GM23338 (cell line): Measurements from ENCODE around the gene NSMCE1. TPM values are rescaled to one million over a fixed set of nuclear protein-coding genes. Genes with fewer than 3 reads are reported as not detected.

ENCODE experiments used
- ATAC-seq: fragments of 200-7000 bp; cut with Tn5 transposase; 3 replicates; pipeline ENCODE4 v1.9.1; 2020
- DNase-seq: peaks from one replicate; pipeline ENCODE4 v3.0.0-alpha.2; 2015; ENCODE audit warnings: low spot score
- H2AFZ ChIP-seq: fragments of 200-600 bp; sonication (generic); 2 replicates; pipeline ENCODE4 v1.8.0; 2016; ENCODE audit warnings: antibody characterized with exemption, mild to moderate bottlenecking, moderate library complexity
- H3F3A ChIP-seq: fragments of 200-600 bp; sonication (generic); replicated peaks from 2 replicates; pipeline ENCODE4 v1.8.0; 2017; ENCODE audit warnings: antibody characterized with exemption, mixed run types, low read depth
- H3K27ac ChIP-seq: fragments of 200-600 bp; sonication (generic); 2 replicates; pipeline ENCODE4 v1.6.1; 2016; ENCODE audit warnings: low read depth
- H3K27me3 ChIP-seq: fragments of 200-600 bp; sonication (generic); 2 replicates; pipeline ENCODE4 v1.8.0; 2016; ENCODE audit warnings: mild to moderate bottlenecking, mixed run types, moderate library complexity; ENCODE audit not compliant: insufficient read depth
- H3K36me3 ChIP-seq: fragments of 200-600 bp; sonication (generic); 2 replicates; pipeline ENCODE4 v1.8.0; 2016; ENCODE audit warnings: mild to moderate bottlenecking; ENCODE audit not compliant: insufficient read depth
- H3K4me1 ChIP-seq: fragments of 200-600 bp; sonication (generic); 2 replicates; pipeline ENCODE4 v1.8.0; 2016; ENCODE audit warnings: mild to moderate bottlenecking, moderate library complexity; ENCODE audit not compliant: insufficient read depth
- H3K4me2 ChIP-seq: fragments of 200-600 bp; sonication (generic); 2 replicates; pipeline ENCODE4 v1.7.1; 2017; ENCODE audit warnings: mixed run types
- H3K4me3 ChIP-seq: fragments of 200-600 bp; sonication (generic); 2 replicates; pipeline ENCODE4 v1.6.1; 2016; ENCODE audit warnings: mixed run types
- H3K79me2 ChIP-seq: fragments of 200-600 bp; sonication (generic); replicated peaks from 2 replicates; pipeline ENCODE4 v1.8.0; 2017; ENCODE audit warnings: mild to moderate bottlenecking; ENCODE audit not compliant: insufficient read depth
- H3K9me2 ChIP-seq: fragments of 200-600 bp; sonication (generic); 2 replicates; pipeline ENCODE4 v1.8.0; 2017; ENCODE audit not compliant: insufficient read depth
- H4K20me1 ChIP-seq: fragments of 200-600 bp; sonication (generic); replicated peaks from 2 replicates; pipeline ENCODE4 v1.8.0; 2017; ENCODE audit warnings: mild to moderate bottlenecking; ENCODE audit not compliant: insufficient read depth
- H3K27ac Mint-ChIP-seq: 2 replicates; pipeline ENCODE4 v1.8.0; 2020; ENCODE audit warnings: inconsistent platforms, mild to moderate bottlenecking, moderate library complexity, mixed read lengths
- H3K27me3 Mint-ChIP-seq: 3 replicates; pipeline ENCODE4 v1.8.0; 2022; ENCODE audit warnings: low read depth, mild to moderate bottlenecking, moderate library complexity, mixed read lengths, inconsistent platforms; ENCODE audit not compliant: insufficient read depth, poor library complexity
- H3K36me3 Mint-ChIP-seq: 3 replicates; pipeline ENCODE4 v1.8.0; 2021; ENCODE audit warnings: low read depth, mild to moderate bottlenecking, inconsistent platforms, moderate library complexity, mixed read lengths
- H3K4me1 Mint-ChIP-seq: 3 replicates; pipeline ENCODE4 v1.8.0; 2020; ENCODE audit warnings: mild to moderate bottlenecking, inconsistent platforms, mixed read lengths
- H3K4me3 Mint-ChIP-seq: 3 replicates; pipeline ENCODE4 v1.8.0; 2021; ENCODE audit warnings: moderate library complexity, mild to moderate bottlenecking, inconsistent platforms, mixed read lengths
- H3K9me3 Mint-ChIP-seq: 3 replicates; pipeline ENCODE4 v1.8.0; 2020; ENCODE audit warnings: moderate library complexity, mild to moderate bottlenecking, inconsistent platforms, mixed read lengths
- CREB1 ChIP-seq: fragments of 250-450 bp; sonication (Bioruptor Pico); IDR thresholded peaks from 2 replicates; pipeline ENCODE4 v1.5.0; 2020; ENCODE audit warnings: low read depth, mild to moderate bottlenecking, moderate library complexity
- EZH2 ChIP-seq: fragments of 200-600 bp; sonication (generic); IDR thresholded peaks from one replicate; pipeline ENCODE4 v1.8.0; 2017; ENCODE audit warnings: antibody characterized with exemption, mild to moderate bottlenecking, low read depth; ENCODE audit not compliant: unreplicated experiment
- EZH2phosphoT487 ChIP-seq: fragments of 200-600 bp; sonication (generic); IDR thresholded peaks from one replicate; pipeline ENCODE4 v1.8.1; 2018; ENCODE audit warnings: antibody characterized with exemption; ENCODE audit not compliant: unreplicated experiment
- JUNB ChIP-seq: IDR thresholded peaks from one replicate; pipeline ENCODE4 v1.6.1; 2016; ENCODE audit warnings: antibody characterized with exemption; ENCODE audit not compliant: unreplicated experiment
- NANOG ChIP-seq: IDR thresholded peaks from 2 replicates; pipeline ENCODE4 v1.6.1; 2016; ENCODE audit warnings: antibody characterized with exemption, borderline replicate concordance
- POLR2AphosphoS5 ChIP-seq: IDR thresholded peaks from 2 replicates; pipeline ENCODE4 v1.6.1; 2016; ENCODE audit warnings: antibody characterized with exemption, low read depth
- STAT1 ChIP-seq: IDR thresholded peaks from one replicate; pipeline ENCODE4 v1.6.1; 2016; ENCODE audit warnings: antibody characterized with exemption; ENCODE audit not compliant: unreplicated experiment
- ZNF114 ChIP-seq: fragments of 250-450 bp; sonication (Bioruptor Pico); IDR thresholded peaks from 2 replicates; pipeline ENCODE4 v1.5.0; 2020; ENCODE audit warnings: mild to moderate bottlenecking, moderate library complexity
- ZNF331 ChIP-seq: fragments of 250-450 bp; sonication (Bioruptor Pico); IDR thresholded peaks from 2 replicates; pipeline ENCODE4 v1.5.0; 2020; ENCODE audit warnings: low read depth, mild to moderate bottlenecking, moderate library complexity
- polyA plus RNA-seq: library from polyadenylated mRNA; unstranded; fragments of >200 nt; fragmentation: Nextera tagmentation; extraction: Ambion mirVana; gene quantifications from 2 replicates; pipeline ENCODE4 v1.2.1, GENCODE V29; 2016
- total RNA-seq: library from RNA; depleted of rRNA; stranded (reverse); fragments of >200 nt; shearing (Covaris generic); gene quantifications from 2 replicates; pipeline ENCODE4 v1.2.3, GENCODE V29; 2014
- TF ChIP-seq, protein P1 (sequence below): fragments of 250-450 bp; sonication (Bioruptor Pico); IDR thresholded peaks from 2 replicates; pipeline ENCODE4 v1.5.0; 2020; ENCODE audit warnings: mild to moderate bottlenecking, moderate library complexity
- TF ChIP-seq, protein P2 (sequence below): IDR thresholded peaks from one replicate; pipeline ENCODE4 v1.6.1; 2018; ENCODE audit warnings: antibody characterized with exemption; ENCODE audit not compliant: unreplicated experiment
- TF ChIP-seq, protein P3 (sequence below): IDR thresholded peaks from 2 replicates; pipeline ENCODE4 v1.6.1; 2016; ENCODE audit warnings: antibody characterized with exemption
- TF ChIP-seq, protein P4 (sequence below), 2 experiments: fragments of 200-600 bp in 1 of 2; sonication (generic) in 1 of 2; conservative IDR thresholded peaks; 2 replicates each; pipeline versions ENCODE4 v1.5.1 to v1.6.1; 2016 to 2017; ENCODE audit warnings: antibody characterized with exemption in 2 of 2, low read depth in 2 of 2, mild to moderate bottlenecking in 2 of 2, moderate library complexity in 1 of 2

The NSMCE1 gene
- total and polyA plus RNA-seq, 2 experiments from 2014 or later: 30.6 to 50.8 TPM

DNA sequence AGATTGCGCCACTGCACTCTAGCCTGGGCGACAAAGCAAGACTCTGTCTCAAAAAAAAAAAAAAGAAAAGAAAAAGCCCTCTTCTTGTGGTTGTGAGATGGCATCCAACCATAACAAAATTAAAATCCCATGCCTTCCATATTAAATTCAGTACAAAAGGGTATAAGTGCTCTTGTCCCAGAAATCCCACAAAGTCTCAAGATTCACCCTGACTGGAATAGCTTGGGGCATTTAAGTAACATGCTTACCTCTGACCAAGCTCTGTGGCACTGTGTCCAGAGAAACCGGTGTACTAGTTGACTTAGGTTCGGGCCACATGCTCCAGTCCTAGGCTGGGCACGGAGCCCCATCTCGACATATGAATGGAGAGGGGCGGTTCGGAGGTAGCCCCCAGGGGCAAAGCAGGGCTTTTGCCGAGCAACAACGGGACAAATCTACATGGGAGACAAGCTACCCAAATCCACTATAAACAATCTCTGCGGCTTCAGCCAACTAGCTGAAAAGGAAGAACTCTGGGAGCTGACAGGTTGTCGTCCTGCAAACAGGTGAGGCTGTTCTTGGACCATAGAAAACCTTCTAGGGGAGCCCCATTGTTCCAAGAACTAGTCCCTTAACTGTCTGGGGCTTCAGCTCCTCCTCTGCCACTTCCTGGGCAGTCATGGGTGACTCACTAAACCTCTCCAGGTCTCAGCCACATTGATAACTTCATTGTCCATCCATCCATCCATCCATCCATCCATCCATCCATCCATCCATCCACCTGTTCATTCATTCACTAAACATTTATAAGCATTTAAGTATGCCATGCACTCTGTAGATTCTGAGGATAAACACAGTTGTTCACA lies 34.9 kb upstream of the NSMCE1 start:
- Histone ChIP-seq H3K36me3 (no peaks in the 10 kb centered on the region), H3K4me2 (no peak overlapping the region), H4K20me1 (no peaks in the 10 kb centered on the region), H2AFZ (no peak overlapping the region), H3K27me3 (no peaks in the 10 kb centered on the region), H3K27ac (no peak overlapping the region), H3K4me1 (no peaks in the 10 kb centered on the region), H3K4me3 (no peak overlapping the region), H3K9me2 (no peaks in the 10 kb centered on the region), H3F3A (no peaks in the 10 kb centered on the region), H3K79me2 (no peaks in the 10 kb centered on the region)
- H3K36me3 Mint-ChIP-seq: peaks cover 5% of the 10 kb centered on the region
- DNase-seq (no peak), ATAC-seq (no peak)
- TF ChIP-seq CREB1 (CRISPR knock-in tag): no peak
- TF ChIP-seq, protein P1, sequence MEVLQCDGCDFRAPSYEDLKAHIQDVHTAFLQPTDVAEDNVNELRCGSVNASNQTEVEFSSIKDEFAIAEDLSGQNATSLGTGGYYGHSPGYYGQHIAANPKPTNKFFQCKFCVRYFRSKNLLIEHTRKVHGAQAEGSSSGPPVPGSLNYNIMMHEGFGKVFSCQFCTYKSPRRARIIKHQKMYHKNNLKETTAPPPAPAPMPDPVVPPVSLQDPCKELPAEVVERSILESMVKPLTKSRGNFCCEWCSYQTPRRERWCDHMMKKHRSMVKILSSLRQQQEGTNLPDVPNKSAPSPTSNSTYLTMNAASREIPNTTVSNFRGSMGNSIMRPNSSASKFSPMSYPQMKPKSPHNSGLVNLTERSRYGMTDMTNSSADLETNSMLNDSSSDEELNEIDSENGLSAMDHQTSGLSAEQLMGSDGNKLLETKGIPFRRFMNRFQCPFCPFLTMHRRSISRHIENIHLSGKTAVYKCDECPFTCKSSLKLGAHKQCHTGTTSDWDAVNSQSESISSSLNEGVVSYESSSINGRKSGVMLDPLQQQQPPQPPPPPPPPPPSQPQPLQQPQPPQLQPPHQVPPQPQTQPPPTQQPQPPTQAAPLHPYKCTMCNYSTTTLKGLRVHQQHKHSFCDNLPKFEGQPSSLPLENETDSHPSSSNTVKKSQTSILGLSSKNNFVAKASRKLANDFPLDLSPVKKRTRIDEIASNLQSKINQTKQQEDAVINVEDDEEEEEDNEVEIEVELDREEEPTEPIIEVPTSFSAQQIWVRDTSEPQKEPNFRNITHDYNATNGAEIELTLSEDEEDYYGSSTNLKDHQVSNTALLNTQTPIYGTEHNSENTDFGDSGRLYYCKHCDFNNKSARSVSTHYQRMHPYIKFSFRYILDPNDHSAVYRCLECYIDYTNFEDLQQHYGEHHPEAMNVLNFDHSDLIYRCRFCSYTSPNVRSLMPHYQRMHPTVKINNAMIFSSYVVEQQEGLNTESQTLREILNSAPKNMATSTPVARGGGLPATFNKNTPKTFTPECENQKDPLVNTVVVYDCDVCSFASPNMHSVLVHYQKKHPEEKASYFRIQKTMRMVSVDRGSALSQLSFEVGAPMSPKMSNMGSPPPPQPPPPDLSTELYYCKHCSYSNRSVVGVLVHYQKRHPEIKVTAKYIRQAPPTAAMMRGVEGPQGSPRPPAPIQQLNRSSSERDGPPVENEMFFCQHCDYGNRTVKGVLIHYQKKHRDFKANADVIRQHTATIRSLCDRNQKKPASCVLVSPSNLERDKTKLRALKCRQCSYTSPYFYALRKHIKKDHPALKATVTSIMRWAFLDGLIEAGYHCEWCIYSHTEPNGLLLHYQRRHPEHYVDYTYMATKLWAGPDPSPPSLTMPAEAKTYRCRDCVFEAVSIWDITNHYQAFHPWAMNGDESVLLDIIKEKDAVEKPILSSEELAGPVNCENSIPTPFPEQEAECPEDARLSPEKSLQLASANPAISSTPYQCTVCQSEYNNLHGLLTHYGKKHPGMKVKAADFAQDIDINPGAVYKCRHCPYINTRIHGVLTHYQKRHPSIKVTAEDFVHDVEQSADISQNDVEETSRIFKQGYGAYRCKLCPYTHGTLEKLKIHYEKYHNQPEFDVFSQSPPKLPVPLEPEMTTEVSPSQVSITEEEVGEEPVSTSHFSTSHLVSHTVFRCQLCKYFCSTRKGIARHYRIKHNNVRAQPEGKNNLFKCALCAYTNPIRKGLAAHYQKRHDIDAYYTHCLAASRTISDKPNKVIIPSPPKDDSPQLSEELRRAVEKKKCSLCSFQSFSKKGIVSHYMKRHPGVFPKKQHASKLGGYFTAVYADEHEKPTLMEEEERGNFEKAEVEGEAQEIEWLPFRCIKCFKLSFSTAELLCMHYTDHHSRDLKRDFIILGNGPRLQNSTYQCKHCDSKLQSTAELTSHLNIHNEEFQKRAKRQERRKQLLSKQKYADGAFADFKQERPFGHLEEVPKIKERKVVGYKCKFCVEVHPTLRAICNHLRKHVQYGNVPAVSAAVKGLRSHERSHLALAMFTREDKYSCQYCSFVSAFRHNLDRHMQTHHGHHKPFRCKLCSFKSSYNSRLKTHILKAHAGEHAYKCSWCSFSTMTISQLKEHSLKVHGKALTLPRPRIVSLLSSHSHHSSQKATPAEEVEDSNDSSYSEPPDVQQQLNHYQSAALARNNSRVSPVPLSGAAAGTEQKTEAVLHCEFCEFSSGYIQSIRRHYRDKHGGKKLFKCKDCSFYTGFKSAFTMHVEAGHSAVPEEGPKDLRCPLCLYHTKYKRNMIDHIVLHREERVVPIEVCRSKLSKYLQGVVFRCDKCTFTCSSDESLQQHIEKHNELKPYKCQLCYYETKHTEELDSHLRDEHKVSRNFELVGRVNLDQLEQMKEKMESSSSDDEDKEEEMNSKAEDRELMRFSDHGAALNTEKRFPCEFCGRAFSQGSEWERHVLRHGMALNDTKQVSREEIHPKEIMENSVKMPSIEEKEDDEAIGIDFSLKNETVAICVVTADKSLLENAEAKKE: no peak
- TF ChIP-seq, protein P2, sequence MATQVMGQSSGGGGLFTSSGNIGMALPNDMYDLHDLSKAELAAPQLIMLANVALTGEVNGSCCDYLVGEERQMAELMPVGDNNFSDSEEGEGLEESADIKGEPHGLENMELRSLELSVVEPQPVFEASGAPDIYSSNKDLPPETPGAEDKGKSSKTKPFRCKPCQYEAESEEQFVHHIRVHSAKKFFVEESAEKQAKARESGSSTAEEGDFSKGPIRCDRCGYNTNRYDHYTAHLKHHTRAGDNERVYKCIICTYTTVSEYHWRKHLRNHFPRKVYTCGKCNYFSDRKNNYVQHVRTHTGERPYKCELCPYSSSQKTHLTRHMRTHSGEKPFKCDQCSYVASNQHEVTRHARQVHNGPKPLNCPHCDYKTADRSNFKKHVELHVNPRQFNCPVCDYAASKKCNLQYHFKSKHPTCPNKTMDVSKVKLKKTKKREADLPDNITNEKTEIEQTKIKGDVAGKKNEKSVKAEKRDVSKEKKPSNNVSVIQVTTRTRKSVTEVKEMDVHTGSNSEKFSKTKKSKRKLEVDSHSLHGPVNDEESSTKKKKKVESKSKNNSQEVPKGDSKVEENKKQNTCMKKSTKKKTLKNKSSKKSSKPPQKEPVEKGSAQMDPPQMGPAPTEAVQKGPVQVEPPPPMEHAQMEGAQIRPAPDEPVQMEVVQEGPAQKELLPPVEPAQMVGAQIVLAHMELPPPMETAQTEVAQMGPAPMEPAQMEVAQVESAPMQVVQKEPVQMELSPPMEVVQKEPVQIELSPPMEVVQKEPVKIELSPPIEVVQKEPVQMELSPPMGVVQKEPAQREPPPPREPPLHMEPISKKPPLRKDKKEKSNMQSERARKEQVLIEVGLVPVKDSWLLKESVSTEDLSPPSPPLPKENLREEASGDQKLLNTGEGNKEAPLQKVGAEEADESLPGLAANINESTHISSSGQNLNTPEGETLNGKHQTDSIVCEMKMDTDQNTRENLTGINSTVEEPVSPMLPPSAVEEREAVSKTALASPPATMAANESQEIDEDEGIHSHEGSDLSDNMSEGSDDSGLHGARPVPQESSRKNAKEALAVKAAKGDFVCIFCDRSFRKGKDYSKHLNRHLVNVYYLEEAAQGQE: no peak
- TF ChIP-seq, protein P3, sequence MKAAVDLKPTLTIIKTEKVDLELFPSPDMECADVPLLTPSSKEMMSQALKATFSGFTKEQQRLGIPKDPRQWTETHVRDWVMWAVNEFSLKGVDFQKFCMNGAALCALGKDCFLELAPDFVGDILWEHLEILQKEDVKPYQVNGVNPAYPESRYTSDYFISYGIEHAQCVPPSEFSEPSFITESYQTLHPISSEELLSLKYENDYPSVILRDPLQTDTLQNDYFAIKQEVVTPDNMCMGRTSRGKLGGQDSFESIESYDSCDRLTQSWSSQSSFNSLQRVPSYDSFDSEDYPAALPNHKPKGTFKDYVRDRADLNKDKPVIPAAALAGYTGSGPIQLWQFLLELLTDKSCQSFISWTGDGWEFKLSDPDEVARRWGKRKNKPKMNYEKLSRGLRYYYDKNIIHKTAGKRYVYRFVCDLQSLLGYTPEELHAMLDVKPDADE: no peak
- TF ChIP-seq ZNF114 (CRISPR knock-in tag): no peak
- TF ChIP-seq EZH2: no peak
- no peak for TF ChIP-seq ZNF331 (CRISPR knock-in tag)
- TF ChIP-seq STAT1: no peak
- TF ChIP-seq, protein P4, sequence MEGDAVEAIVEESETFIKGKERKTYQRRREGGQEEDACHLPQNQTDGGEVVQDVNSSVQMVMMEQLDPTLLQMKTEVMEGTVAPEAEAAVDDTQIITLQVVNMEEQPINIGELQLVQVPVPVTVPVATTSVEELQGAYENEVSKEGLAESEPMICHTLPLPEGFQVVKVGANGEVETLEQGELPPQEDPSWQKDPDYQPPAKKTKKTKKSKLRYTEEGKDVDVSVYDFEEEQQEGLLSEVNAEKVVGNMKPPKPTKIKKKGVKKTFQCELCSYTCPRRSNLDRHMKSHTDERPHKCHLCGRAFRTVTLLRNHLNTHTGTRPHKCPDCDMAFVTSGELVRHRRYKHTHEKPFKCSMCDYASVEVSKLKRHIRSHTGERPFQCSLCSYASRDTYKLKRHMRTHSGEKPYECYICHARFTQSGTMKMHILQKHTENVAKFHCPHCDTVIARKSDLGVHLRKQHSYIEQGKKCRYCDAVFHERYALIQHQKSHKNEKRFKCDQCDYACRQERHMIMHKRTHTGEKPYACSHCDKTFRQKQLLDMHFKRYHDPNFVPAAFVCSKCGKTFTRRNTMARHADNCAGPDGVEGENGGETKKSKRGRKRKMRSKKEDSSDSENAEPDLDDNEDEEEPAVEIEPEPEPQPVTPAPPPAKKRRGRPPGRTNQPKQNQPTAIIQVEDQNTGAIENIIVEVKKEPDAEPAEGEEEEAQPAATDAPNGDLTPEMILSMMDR (conservative IDR thresholded peaks at IDR 0.05; ENCODE audit: low read depth in 2 of 2): no peak
- TF ChIP-seq NANOG: no peak
- no peak for TF ChIP-seq JUNB
- no peak for TF ChIP-seq EZH2phosphoT487
- TF ChIP-seq POLR2AphosphoS5: no peak
- H3K27me3 Mint-ChIP-seq: peaks cover 9% of the 10 kb centered on the region
- no peak overlapping the region for H3K4me3 Mint-ChIP-seq
- no peaks in the 10 kb centered on the region for H3K4me1 Mint-ChIP-seq
- peaks cover 11% of the 10 kb centered on the region; the same call in 2 of the 3 replicates for H3K9me3 Mint-ChIP-seq
- no peak overlapping the region for H3K27ac Mint-ChIP-seq
